DMS153 treated with DMSO at 0.1 percent for 48 hours (cell line): Measurements from ENCODE around the gene PTPRJ.
A peak's percentile ranks its signal among the peaks of the same experiment; 100 is the strongest.
"Not testable (repeated sequence)": the region's sequence is repeated elsewhere in the genome, so short reads cannot be mapped to it uniquely, and the experiment has no call there.

Experiments
- DNase-seq: peaks from one replicate; lab custom pipeline; 2025; ENCODE audit not compliant: unreplicated experiment; lab: John Stamatoyannopoulos, UW

Gene PTPRJ

GRCh38 chr11:47980088-47980906 lies at the start of gene PTPRJ:
Gene PTPRJ, plus strand, starts transcription at chr11:47980559. Its CDS starts 354 bp downstream, at chr11:47980913.
- peak; percentile 17 for DNase-seq

- DNase-seq: no peak
These were observed 47.8 kb upstream of the PTPRJ start for GRCh38 chr11:47932544-47932943.

GRCh38 chr11:47933797-47934196 lies 46.6 kb upstream of the PTPRJ start:
- DNase-seq: not testable (repeated sequence)

- DNase-seq: no peak
These were observed 41.4 kb upstream of the PTPRJ start for GRCh38 chr11:47938791-47939560.

GRCh38 chr11:47940904-47941649 lies 39.3 kb upstream of the PTPRJ start:
- DNase-seq: no peak

GRCh38 chr11:47941907-47942558 lies 38.3 kb upstream of the PTPRJ start:
- DNase-seq: no peak

GRCh38 chr11:47943721-47944586 lies 36.4 kb upstream of the PTPRJ start:
- no peak for DNase-seq

GRCh38 chr11:47944632-47945031 lies 35.7 kb upstream of the PTPRJ start:
- no peak for DNase-seq

- DNase-seq: no peak
These were observed 33.4 kb upstream of the PTPRJ start for GRCh38 chr11:47946682-47947559.

- no peak for DNase-seq
These were observed 32.2 kb upstream of the PTPRJ start for GRCh38 chr11:47948137-47948536.

GRCh38 chr11:47949001-47949675 lies 31.2 kb upstream of the PTPRJ start:
- DNase-seq: not testable (repeated sequence)

GRCh38 chr11:47950396-47950795 lies 30.0 kb upstream of the PTPRJ start:
- DNase-seq: no peak

- DNase-seq: not testable (repeated sequence)
These were observed 28.9 kb upstream of the PTPRJ start for GRCh38 chr11:47951504-47951903.

- DNase-seq: no peak
These were observed 25.2 kb upstream of the PTPRJ start for GRCh38 chr11:47955061-47955755.

GRCh38 chr11:47960015-47960414 lies 20.3 kb upstream of the PTPRJ start:
- DNase-seq: no peak

- no peak for DNase-seq
These were observed 19.0 kb upstream of the PTPRJ start for GRCh38 chr11:47961383-47961782.

GRCh38 chr11:47964546-47964945 lies 15.8 kb upstream of the PTPRJ start:
- no peak for DNase-seq
